ENCODE data around the gene KIF26B. TPM values are rescaled to one million over a fixed set of nuclear protein-coding genes. Genes with fewer than 3 reads are reported as not detected.

Gene KIF26B
- total and polyA plus RNA-seq, 2 experiments from 2014 or later = 0.03 to 0.76 TPM

- H3F3A ChIP-seq (replicated peaks; ENCODE audit: low read depth) = no peaks in the 10 kb centered on the region
- no peak overlapping the region for H3K4me3 ChIP-seq
- H2AFZ ChIP-seq = no peak overlapping the region
- peaks cover 4% of the 10 kb centered on the region for H3K4me1 ChIP-seq (ENCODE audit: insufficient read depth)
- no peak overlapping the region for H3K27ac ChIP-seq (ENCODE audit: low read depth)
- H3K27me3 ChIP-seq (ENCODE audit: insufficient read depth) = no peaks in the 10 kb centered on the region
- no peak overlapping the region for H3K27ac Mint-ChIP-seq
- H3K4me3 Mint-ChIP-seq = no peak overlapping the region
- no peaks in the 10 kb centered on the region for H3K27me3 Mint-ChIP-seq (ENCODE audit: insufficient read depth, low read depth, poor library complexity)
- H4K20me1 ChIP-seq (replicated peaks; ENCODE audit: insufficient read depth) = no peaks in the 10 kb centered on the region
- H3K4me1 Mint-ChIP-seq = peaks cover under 1% of the 10 kb centered on the region; the same call in 2 of the 3 replicates
- H3K79me2 ChIP-seq (replicated peaks; ENCODE audit: insufficient read depth) = no peaks in the 10 kb centered on the region
- no peaks in the 10 kb centered on the region for H3K36me3 ChIP-seq (ENCODE audit: insufficient read depth)
- DNase-seq (ENCODE audit: low spot score) = no peak
- H3K36me3 Mint-ChIP-seq (ENCODE audit: low read depth) = no peaks in the 10 kb centered on the region
- TF ChIP-seq EZH2phosphoT487 (IDR thresholded peaks at IDR 0.05; ENCODE audit: unreplicated experiment) (no peak), JUNB (IDR thresholded peaks at IDR 0.05; ENCODE audit: unreplicated experiment) (no peak), CTCF (conservative IDR thresholded peaks at IDR 0.05; ENCODE audit: low read depth in 2 of 2) (no peak), REST (IDR thresholded peaks at IDR 0.05; ENCODE audit: unreplicated experiment) (no peak), STAT1 (IDR thresholded peaks at IDR 0.05; ENCODE audit: unreplicated experiment) (no peak), ZNF114 (CRISPR knock-in tag; IDR thresholded peaks at IDR 0.05) (no peak), ZNF331 (CRISPR knock-in tag; IDR thresholded peaks at IDR 0.05; ENCODE audit: low read depth) (no peak), CREB1 (CRISPR knock-in tag; IDR thresholded peaks at IDR 0.05; ENCODE audit: low read depth) (no peak), EZH2 (IDR thresholded peaks at IDR 0.05; ENCODE audit: low read depth, unreplicated experiment) (no peak), POLR2AphosphoS5 (IDR thresholded peaks at IDR 0.05; ENCODE audit: low read depth) (no peak), NANOG (IDR thresholded peaks at IDR 0.05; ENCODE audit: borderline replicate concordance) (no peak)
- TF ChIP-seq, protein P1, sequence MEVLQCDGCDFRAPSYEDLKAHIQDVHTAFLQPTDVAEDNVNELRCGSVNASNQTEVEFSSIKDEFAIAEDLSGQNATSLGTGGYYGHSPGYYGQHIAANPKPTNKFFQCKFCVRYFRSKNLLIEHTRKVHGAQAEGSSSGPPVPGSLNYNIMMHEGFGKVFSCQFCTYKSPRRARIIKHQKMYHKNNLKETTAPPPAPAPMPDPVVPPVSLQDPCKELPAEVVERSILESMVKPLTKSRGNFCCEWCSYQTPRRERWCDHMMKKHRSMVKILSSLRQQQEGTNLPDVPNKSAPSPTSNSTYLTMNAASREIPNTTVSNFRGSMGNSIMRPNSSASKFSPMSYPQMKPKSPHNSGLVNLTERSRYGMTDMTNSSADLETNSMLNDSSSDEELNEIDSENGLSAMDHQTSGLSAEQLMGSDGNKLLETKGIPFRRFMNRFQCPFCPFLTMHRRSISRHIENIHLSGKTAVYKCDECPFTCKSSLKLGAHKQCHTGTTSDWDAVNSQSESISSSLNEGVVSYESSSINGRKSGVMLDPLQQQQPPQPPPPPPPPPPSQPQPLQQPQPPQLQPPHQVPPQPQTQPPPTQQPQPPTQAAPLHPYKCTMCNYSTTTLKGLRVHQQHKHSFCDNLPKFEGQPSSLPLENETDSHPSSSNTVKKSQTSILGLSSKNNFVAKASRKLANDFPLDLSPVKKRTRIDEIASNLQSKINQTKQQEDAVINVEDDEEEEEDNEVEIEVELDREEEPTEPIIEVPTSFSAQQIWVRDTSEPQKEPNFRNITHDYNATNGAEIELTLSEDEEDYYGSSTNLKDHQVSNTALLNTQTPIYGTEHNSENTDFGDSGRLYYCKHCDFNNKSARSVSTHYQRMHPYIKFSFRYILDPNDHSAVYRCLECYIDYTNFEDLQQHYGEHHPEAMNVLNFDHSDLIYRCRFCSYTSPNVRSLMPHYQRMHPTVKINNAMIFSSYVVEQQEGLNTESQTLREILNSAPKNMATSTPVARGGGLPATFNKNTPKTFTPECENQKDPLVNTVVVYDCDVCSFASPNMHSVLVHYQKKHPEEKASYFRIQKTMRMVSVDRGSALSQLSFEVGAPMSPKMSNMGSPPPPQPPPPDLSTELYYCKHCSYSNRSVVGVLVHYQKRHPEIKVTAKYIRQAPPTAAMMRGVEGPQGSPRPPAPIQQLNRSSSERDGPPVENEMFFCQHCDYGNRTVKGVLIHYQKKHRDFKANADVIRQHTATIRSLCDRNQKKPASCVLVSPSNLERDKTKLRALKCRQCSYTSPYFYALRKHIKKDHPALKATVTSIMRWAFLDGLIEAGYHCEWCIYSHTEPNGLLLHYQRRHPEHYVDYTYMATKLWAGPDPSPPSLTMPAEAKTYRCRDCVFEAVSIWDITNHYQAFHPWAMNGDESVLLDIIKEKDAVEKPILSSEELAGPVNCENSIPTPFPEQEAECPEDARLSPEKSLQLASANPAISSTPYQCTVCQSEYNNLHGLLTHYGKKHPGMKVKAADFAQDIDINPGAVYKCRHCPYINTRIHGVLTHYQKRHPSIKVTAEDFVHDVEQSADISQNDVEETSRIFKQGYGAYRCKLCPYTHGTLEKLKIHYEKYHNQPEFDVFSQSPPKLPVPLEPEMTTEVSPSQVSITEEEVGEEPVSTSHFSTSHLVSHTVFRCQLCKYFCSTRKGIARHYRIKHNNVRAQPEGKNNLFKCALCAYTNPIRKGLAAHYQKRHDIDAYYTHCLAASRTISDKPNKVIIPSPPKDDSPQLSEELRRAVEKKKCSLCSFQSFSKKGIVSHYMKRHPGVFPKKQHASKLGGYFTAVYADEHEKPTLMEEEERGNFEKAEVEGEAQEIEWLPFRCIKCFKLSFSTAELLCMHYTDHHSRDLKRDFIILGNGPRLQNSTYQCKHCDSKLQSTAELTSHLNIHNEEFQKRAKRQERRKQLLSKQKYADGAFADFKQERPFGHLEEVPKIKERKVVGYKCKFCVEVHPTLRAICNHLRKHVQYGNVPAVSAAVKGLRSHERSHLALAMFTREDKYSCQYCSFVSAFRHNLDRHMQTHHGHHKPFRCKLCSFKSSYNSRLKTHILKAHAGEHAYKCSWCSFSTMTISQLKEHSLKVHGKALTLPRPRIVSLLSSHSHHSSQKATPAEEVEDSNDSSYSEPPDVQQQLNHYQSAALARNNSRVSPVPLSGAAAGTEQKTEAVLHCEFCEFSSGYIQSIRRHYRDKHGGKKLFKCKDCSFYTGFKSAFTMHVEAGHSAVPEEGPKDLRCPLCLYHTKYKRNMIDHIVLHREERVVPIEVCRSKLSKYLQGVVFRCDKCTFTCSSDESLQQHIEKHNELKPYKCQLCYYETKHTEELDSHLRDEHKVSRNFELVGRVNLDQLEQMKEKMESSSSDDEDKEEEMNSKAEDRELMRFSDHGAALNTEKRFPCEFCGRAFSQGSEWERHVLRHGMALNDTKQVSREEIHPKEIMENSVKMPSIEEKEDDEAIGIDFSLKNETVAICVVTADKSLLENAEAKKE (CRISPR knock-in tag; IDR thresholded peaks at IDR 0.05) = no peak
- TF ChIP-seq, protein P2, sequence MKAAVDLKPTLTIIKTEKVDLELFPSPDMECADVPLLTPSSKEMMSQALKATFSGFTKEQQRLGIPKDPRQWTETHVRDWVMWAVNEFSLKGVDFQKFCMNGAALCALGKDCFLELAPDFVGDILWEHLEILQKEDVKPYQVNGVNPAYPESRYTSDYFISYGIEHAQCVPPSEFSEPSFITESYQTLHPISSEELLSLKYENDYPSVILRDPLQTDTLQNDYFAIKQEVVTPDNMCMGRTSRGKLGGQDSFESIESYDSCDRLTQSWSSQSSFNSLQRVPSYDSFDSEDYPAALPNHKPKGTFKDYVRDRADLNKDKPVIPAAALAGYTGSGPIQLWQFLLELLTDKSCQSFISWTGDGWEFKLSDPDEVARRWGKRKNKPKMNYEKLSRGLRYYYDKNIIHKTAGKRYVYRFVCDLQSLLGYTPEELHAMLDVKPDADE (IDR thresholded peaks at IDR 0.05) = no peak
- H3K4me2 ChIP-seq = no peak overlapping the region
- ATAC-seq = no peak
- H3K9me3 Mint-ChIP-seq = no peaks in the 10 kb centered on the region
- H3K9me2 ChIP-seq (ENCODE audit: insufficient read depth) = no peaks in the 10 kb centered on the region
These were observed 254.8 kb downstream of the KIF26B start for GRCh38 chr1:245409341-245410195.
